ENCODE measurements around the gene MTERF2.
A peak's percentile ranks its signal among the peaks of the same experiment; 100 is the strongest.

MTERF2 gene

GRCh38 chr12:106986625-106987389 is at the start of gene MTERF2:
Gene MTERF2 (minus strand): TSS chr12:106987146. CDS start chr12:106978714, 8,432 bp downstream.
- DNase-seq (ENCODE audit: insufficient read length, low spot score) = peak; percentile 91
- no peak for FAIRE-seq
- TF ChIP-seq CTCF (IDR thresholded peaks at IDR 0.05; ENCODE audit: insufficient read depth, missing control alignments) = no peak

- TF ChIP-seq CTCF (IDR thresholded peaks at IDR 0.05; ENCODE audit: insufficient read depth, missing control alignments) = no peak
- FAIRE-seq (no peak), DNase-seq (ENCODE audit: insufficient read length, low spot score) (no peak)
These were observed 48.8 kb upstream of the MTERF2 start for GRCh38 chr12:107035733-107036132.

- FAIRE-seq (no peak), DNase-seq (ENCODE audit: insufficient read length, low spot score) (no peak)
- TF ChIP-seq CTCF (IDR thresholded peaks at IDR 0.05; ENCODE audit: insufficient read depth, missing control alignments) = no peak
These were observed 47.1 kb upstream of the MTERF2 start for GRCh38 chr12:107033758-107034739.

- TF ChIP-seq CTCF (IDR thresholded peaks at IDR 0.05; ENCODE audit: insufficient read depth, missing control alignments) = no peak
- DNase-seq (ENCODE audit: insufficient read length, low spot score) (no peak), FAIRE-seq (no peak)
These were observed 45.3 kb upstream of the MTERF2 start for GRCh38 chr12:107032266-107032665.

- FAIRE-seq (no peak), DNase-seq (ENCODE audit: insufficient read length, low spot score) (no peak)
- TF ChIP-seq CTCF (IDR thresholded peaks at IDR 0.05; ENCODE audit: insufficient read depth, missing control alignments) = no peak
These were observed 44.1 kb upstream of the MTERF2 start for GRCh38 chr12:107031061-107031460.

GRCh38 chr12:107029081-107029480 is 42.1 kb upstream of the MTERF2 start:
- no peak for TF ChIP-seq CTCF (IDR thresholded peaks at IDR 0.05; ENCODE audit: insufficient read depth, missing control alignments)
- DNase-seq (ENCODE audit: insufficient read length, low spot score) (no peak), FAIRE-seq (no peak)

Data from D721Med (cell line).